IPS-20b (cell line): ENCODE results near the gene ROR1.
A peak's percentile ranks its signal among the peaks of the same experiment; 100 is the strongest.

ENCODE experiments used
- H3K27ac ChIP-seq: one replicate; pipeline ENCODE4 v1.5.1; 2013; ENCODE audit warnings: low read length
- H3K27me3 ChIP-seq: 2 replicates; pipeline ENCODE4 v1.6.1; 2013; ENCODE audit warnings: mild to moderate bottlenecking, low read length, inconsistent platforms; ENCODE audit not compliant: insufficient read depth
- H3K36me3 ChIP-seq: 2 replicates; pipeline ENCODE4 v1.6.1; 2013; ENCODE audit warnings: low read depth, mild to moderate bottlenecking, inconsistent platforms, low read length, moderate library complexity; ENCODE audit not compliant: insufficient read depth
- H3K4me1 ChIP-seq: 2 replicates; pipeline ENCODE4 v1.6.1; 2013; ENCODE audit warnings: mild to moderate bottlenecking, control low read depth, inconsistent platforms, low read length, moderate library complexity; ENCODE audit not compliant: insufficient read depth
- H3K4me3 ChIP-seq: 2 replicates; pipeline ENCODE4 v1.5.1; 2013; ENCODE audit warnings: mild to moderate bottlenecking, low read length, inconsistent platforms
- H3K9ac ChIP-seq: 2 replicates; pipeline ENCODE4 v1.6.1; 2013; ENCODE audit warnings: low read depth, mild to moderate bottlenecking, inconsistent platforms, low read length, moderate library complexity
- H3K9me3 ChIP-seq: 2 replicates; pipeline ENCODE4 v1.6.1; 2013; ENCODE audit warnings: mild to moderate bottlenecking, low read depth, low read length, inconsistent platforms; ENCODE audit not compliant: insufficient read depth

Gene ROR1

GRCh38 chr1:63743781-63744180, 30.0 kb upstream of the ROR1 start:
- no peak overlapping the region for H3K4me3 ChIP-seq
- H3K36me3 ChIP-seq, result no peaks in the 10 kb centered on the region
- H3K4me1 ChIP-seq, result peaks cover 9% of the 10 kb centered on the region; the same call in 1 of the 2 replicates
- no peaks in the 10 kb centered on the region for H3K27me3 ChIP-seq
- H3K9ac ChIP-seq, result no peak overlapping the region
- no peaks in the 10 kb centered on the region for H3K9me3 ChIP-seq
- H3K27ac ChIP-seq, result no peak overlapping the region

- no peaks in the 10 kb centered on the region for H3K27me3 ChIP-seq
- H3K27ac ChIP-seq, result no peak overlapping the region
Measured at GRCh38 chr1:63746129-63746864, 27.5 kb upstream of the ROR1 start.

GRCh38 chr1:63747445-63747844, 26.4 kb upstream of the ROR1 start:
- Histone ChIP-seq H3K27me3 (no peaks in the 10 kb centered on the region), H3K4me3 (no peak overlapping the region), H3K9ac (no peak overlapping the region), H3K4me1 (peaks cover 9% of the 10 kb centered on the region; the same call in 1 of the 2 replicates), H3K36me3 (no peaks in the 10 kb centered on the region), H3K27ac (no peak overlapping the region), H3K9me3 (no peaks in the 10 kb centered on the region)

More at GRCh38 chr1:63746129-63746864, 27.5 kb upstream of the ROR1 start:
- Histone ChIP-seq H3K4me3 (peak overlapping the region; percentile 18; the same call in 1 of the 2 replicates), H3K4me1 (peaks cover 9% of the 10 kb centered on the region; the same call in 1 of the 2 replicates), H3K36me3 (no peaks in the 10 kb centered on the region), H3K9me3 (no peaks in the 10 kb centered on the region), H3K9ac (no peak overlapping the region; the same call in 1 of the 2 replicates)

- Histone ChIP-seq H3K9ac (no peak overlapping the region), H3K4me1 (peaks cover 9% of the 10 kb centered on the region; the same call in 1 of the 2 replicates), H3K27ac (no peak overlapping the region), H3K36me3 (no peaks in the 10 kb centered on the region), H3K9me3 (no peaks in the 10 kb centered on the region), H3K27me3 (no peaks in the 10 kb centered on the region), H3K4me3 (no peak overlapping the region)
Measured at GRCh38 chr1:63748046-63748580, 25.7 kb upstream of the ROR1 start.

GRCh38 chr1:63748641-63749040, 25.2 kb upstream of the ROR1 start:
- Histone ChIP-seq H3K27ac (no peak overlapping the region), H3K36me3 (no peaks in the 10 kb centered on the region), H3K9me3 (no peaks in the 10 kb centered on the region), H3K9ac (no peak overlapping the region), H3K4me3 (no peak overlapping the region), H3K27me3 (no peaks in the 10 kb centered on the region), H3K4me1 (peaks cover 9% of the 10 kb centered on the region; the same call in 1 of the 2 replicates)

- Histone ChIP-seq H3K9ac (no peak overlapping the region), H3K27ac (no peak overlapping the region), H3K4me1 (peaks cover 9% of the 10 kb centered on the region; the same call in 1 of the 2 replicates), H3K4me3 (no peak overlapping the region), H3K9me3 (no peaks in the 10 kb centered on the region), H3K36me3 (no peaks in the 10 kb centered on the region), H3K27me3 (no peaks in the 10 kb centered on the region)
Measured at GRCh38 chr1:63750721-63751120, 23.1 kb upstream of the ROR1 start.

GRCh38 chr1:63752176-63752575, 21.6 kb upstream of the ROR1 start:
- no peaks in the 10 kb centered on the region for H3K9me3 ChIP-seq
- H3K27me3 ChIP-seq, result no peaks in the 10 kb centered on the region
- H3K27ac ChIP-seq, result no peak overlapping the region
- H3K4me1 ChIP-seq, result no peaks in the 10 kb centered on the region
- H3K36me3 ChIP-seq, result no peaks in the 10 kb centered on the region
- H3K4me3 ChIP-seq, result no peak overlapping the region
- no peak overlapping the region for H3K9ac ChIP-seq

GRCh38 chr1:63753591-63753990, 20.2 kb upstream of the ROR1 start:
- Histone ChIP-seq H3K27ac (no peak overlapping the region), H3K9me3 (no peaks in the 10 kb centered on the region), H3K4me3 (no peak overlapping the region), H3K9ac (no peak overlapping the region), H3K4me1 (no peaks in the 10 kb centered on the region), H3K27me3 (no peaks in the 10 kb centered on the region), H3K36me3 (no peaks in the 10 kb centered on the region)

- H3K9ac ChIP-seq, result no peak overlapping the region
- no peaks in the 10 kb centered on the region for H3K27me3 ChIP-seq
- no peaks in the 10 kb centered on the region for H3K4me1 ChIP-seq
Measured at GRCh38 chr1:63756839-63757238, 17.0 kb upstream of the ROR1 start.

GRCh38 chr1:63757334-63757733, 16.5 kb upstream of the ROR1 start:
- H3K27me3 ChIP-seq, result no peaks in the 10 kb centered on the region
- no peaks in the 10 kb centered on the region for H3K4me1 ChIP-seq
- H3K4me3 ChIP-seq, result no peak overlapping the region
- no peak overlapping the region for H3K9ac ChIP-seq
- no peak overlapping the region for H3K27ac ChIP-seq
- H3K36me3 ChIP-seq, result no peaks in the 10 kb centered on the region
- no peaks in the 10 kb centered on the region for H3K9me3 ChIP-seq

More at GRCh38 chr1:63756839-63757238, 17.0 kb upstream of the ROR1 start:
- Histone ChIP-seq H3K9me3 (no peaks in the 10 kb centered on the region), H3K27ac (no peak overlapping the region), H3K4me3 (no peak overlapping the region), H3K36me3 (no peaks in the 10 kb centered on the region)

GRCh38 chr1:63758791-63759190, 15.0 kb upstream of the ROR1 start:
- Histone ChIP-seq H3K9ac (no peak overlapping the region), H3K27ac (no peak overlapping the region), H3K9me3 (no peaks in the 10 kb centered on the region), H3K4me1 (no peaks in the 10 kb centered on the region), H3K4me3 (no peak overlapping the region), H3K27me3 (no peaks in the 10 kb centered on the region), H3K36me3 (no peaks in the 10 kb centered on the region)

- Histone ChIP-seq H3K9ac (no peak overlapping the region), H3K27ac (no peak overlapping the region)
Measured at GRCh38 chr1:63759778-63760177, 14.0 kb upstream of the ROR1 start.

More at GRCh38 chr1:63759778-63760177, 14.0 kb upstream of the ROR1 start:
- H3K9me3 ChIP-seq, result no peaks in the 10 kb centered on the region
- H3K4me1 ChIP-seq, result no peaks in the 10 kb centered on the region
- no peaks in the 10 kb centered on the region for H3K27me3 ChIP-seq
- H3K4me3 ChIP-seq, result no peak overlapping the region
- no peaks in the 10 kb centered on the region for H3K36me3 ChIP-seq
